GM12878 (cell line): ENCODE measurements around the gene C1RL.

Experiments used
- BACH1 ChIP-seq: fragments of 450-650 bp; IDR thresholded peaks from 2 replicates; pipeline ENCODE4 v1.6.1; 2017; ENCODE audit warnings: mild to moderate bottlenecking, borderline replicate concordance
- BHLHE40 ChIP-seq, 2 experiments: fragments of 450-650 bp in 1 of 2; IDR thresholded peaks; 2 replicates each; pipeline ENCODE4 v1.6.1; 2011 to 2017; ENCODE audit warnings: low read depth in 2 of 2, borderline replicate concordance in 1 of 2, improper control_type of control experiment in 1 of 2, low read length in 1 of 2, mild to moderate bottlenecking in 1 of 2
- CBFB ChIP-seq: IDR thresholded peaks from 2 replicates; pipeline ENCODE4 v1.6.1; 2016; ENCODE audit warnings: antibody characterized with exemption, low read depth
- CREM ChIP-seq: IDR thresholded peaks from 2 replicates; pipeline ENCODE4 v1.6.1; 2014; ENCODE audit warnings: antibody characterized with exemption, low read depth
- NFIC ChIP-seq: IDR thresholded peaks from 2 replicates; pipeline ENCODE4 v1.6.1; 2012; ENCODE audit warnings: low read depth, mild to moderate bottlenecking, inconsistent platforms, low read length, moderate library complexity
- POLR2AphosphoS5 ChIP-seq: IDR thresholded peaks from 2 replicates; pipeline ENCODE4 v1.6.1; 2011; ENCODE audit warnings: mild to moderate bottlenecking, low read length, inconsistent platforms
- SP1 ChIP-seq: IDR thresholded peaks from one replicate; pipeline ENCODE4 v1.6.1; 2011; ENCODE audit warnings: low read depth, low read length
- TARDBP ChIP-seq: IDR thresholded peaks from 2 replicates; pipeline ENCODE4 v1.6.1; 2016; ENCODE audit warnings: borderline replicate concordance
- TF ChIP-seq, protein P1 (sequence below), 3 experiments: IDR thresholded peaks in 2 of 3; conservative IDR thresholded peaks in 1 of 3; 2 replicates each; pipeline ENCODE4 v1.5.1; 2011; ENCODE audit warnings: low read depth in 3 of 3, low read length in 3 of 3, mild to moderate bottlenecking in 3 of 3, control low read depth in 2 of 3, moderate library complexity in 2 of 3, inconsistent platforms in 1 of 3, mixed read lengths in 1 of 3; ENCODE audit not compliant: control insufficient read depth in 2 of 3, insufficient read depth in 1 of 3; ENCODE audit errors: extremely low read depth in 1 of 3
- TF ChIP-seq, protein P2 (sequence below): IDR thresholded peaks from 2 replicates; pipeline ENCODE4 v1.6.1; 2012; ENCODE audit warnings: low read length, inconsistent platforms

- TF ChIP-seq, protein P1, sequence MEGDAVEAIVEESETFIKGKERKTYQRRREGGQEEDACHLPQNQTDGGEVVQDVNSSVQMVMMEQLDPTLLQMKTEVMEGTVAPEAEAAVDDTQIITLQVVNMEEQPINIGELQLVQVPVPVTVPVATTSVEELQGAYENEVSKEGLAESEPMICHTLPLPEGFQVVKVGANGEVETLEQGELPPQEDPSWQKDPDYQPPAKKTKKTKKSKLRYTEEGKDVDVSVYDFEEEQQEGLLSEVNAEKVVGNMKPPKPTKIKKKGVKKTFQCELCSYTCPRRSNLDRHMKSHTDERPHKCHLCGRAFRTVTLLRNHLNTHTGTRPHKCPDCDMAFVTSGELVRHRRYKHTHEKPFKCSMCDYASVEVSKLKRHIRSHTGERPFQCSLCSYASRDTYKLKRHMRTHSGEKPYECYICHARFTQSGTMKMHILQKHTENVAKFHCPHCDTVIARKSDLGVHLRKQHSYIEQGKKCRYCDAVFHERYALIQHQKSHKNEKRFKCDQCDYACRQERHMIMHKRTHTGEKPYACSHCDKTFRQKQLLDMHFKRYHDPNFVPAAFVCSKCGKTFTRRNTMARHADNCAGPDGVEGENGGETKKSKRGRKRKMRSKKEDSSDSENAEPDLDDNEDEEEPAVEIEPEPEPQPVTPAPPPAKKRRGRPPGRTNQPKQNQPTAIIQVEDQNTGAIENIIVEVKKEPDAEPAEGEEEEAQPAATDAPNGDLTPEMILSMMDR (IDR thresholded peaks at IDR 0.05 in 2 of 3, conservative IDR thresholded peaks at IDR 0.05 in 1 of 3; ENCODE audit: control insufficient read depth in 2 of 3, extremely low read depth in 1 of 3, insufficient read depth in 1 of 3, low read depth in 3 of 3, low read length in 3 of 3), result no peak
- TF ChIP-seq CBFB (no peak), SP1 (no peak), TARDBP (no peak), POLR2AphosphoS5 (no peak), NFIC (no peak), CREM (no peak), BHLHE40 (IDR thresholded peaks at IDR 0.05; ENCODE audit: borderline replicate concordance in 1 of 2, low read depth in 2 of 2, low read length in 1 of 2) (no peak), BACH1 (no peak)
- TF ChIP-seq, protein P2, sequence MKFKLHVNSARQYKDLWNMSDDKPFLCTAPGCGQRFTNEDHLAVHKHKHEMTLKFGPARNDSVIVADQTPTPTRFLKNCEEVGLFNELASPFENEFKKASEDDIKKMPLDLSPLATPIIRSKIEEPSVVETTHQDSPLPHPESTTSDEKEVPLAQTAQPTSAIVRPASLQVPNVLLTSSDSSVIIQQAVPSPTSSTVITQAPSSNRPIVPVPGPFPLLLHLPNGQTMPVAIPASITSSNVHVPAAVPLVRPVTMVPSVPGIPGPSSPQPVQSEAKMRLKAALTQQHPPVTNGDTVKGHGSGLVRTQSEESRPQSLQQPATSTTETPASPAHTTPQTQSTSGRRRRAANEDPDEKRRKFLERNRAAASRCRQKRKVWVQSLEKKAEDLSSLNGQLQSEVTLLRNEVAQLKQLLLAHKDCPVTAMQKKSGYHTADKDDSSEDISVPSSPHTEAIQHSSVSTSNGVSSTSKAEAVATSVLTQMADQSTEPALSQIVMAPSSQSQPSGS, result no peak
These were observed 12.7 kb downstream of the C1RL start for GRCh38 chr12:7096006-7096932.
